ENCODE data around the gene GABPB1.
"Not testable (repeated sequence)": the region's sequence is repeated elsewhere in the genome, so short reads cannot be mapped to it uniquely, and the experiment has no call there.

GABPB1 gene

DNA sequence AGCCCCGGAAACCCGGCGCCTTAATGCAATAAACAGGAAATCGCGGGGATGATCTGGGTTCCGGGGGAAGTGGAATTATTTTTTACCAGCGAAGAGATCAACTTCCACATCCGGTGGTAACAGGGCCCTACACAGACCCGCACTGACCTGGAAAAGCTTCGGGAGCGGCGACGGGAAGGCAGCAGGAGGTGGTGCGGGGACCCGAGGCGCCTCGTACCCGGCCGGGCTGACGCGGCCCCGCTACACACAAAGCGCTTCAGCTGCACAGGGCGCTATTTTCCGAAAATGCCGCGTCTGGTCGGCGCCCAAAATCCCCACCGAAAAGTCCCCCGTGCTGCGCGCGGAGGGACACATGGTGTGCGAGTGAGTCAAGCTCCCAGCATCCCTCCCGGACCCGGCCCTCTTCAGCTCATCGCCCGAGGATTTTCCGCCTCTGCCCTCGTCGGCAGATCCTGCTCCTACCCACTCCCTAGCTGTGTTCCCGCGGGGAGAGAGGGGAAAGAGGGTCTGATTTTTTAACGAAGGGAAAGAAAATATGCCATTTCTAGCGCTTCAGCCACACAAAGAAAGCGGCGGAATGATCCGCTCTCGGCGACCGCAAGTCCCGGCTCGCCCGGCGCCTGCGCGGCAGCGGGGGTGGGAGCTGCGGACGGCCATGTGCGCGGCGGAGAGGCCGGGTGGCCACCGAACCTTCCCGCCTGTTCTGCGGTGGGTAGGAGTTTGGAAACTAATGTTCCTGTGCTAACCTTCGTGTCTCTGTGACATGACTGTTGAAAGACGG lies at the start of gene GABPB1:
GABPB1 (minus strand) TSS at position 361 of the 781 bp plus-strand sequence. CDS start 45,400 bp downstream, outside the sequence.
- peak; percentile 94 for DNase-seq (ENCODE audit: low read depth, low spot score)

DNA sequence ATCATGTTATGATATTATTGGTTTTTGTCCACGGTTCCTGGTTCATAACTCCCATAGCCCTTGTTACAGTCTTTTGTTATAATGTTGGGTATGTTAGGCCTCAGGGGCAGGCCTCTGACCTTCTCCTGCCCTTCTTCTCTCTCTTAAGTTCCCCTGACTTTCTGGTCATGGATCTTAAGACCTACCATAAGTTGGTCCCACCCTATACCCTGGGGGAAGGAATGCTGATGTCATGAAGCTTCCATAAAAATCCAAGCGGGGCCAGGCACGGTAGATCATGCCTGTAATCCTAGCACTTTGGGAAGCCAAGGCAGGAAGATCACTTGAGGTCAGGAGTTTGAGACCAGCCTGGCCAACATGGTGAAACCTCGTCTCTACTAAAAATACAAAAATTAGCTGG lies 36.6 kb upstream of the GABPB1 start:
- not testable (repeated sequence) for DNase-seq (ENCODE audit: low read depth, low spot score)

DNA sequence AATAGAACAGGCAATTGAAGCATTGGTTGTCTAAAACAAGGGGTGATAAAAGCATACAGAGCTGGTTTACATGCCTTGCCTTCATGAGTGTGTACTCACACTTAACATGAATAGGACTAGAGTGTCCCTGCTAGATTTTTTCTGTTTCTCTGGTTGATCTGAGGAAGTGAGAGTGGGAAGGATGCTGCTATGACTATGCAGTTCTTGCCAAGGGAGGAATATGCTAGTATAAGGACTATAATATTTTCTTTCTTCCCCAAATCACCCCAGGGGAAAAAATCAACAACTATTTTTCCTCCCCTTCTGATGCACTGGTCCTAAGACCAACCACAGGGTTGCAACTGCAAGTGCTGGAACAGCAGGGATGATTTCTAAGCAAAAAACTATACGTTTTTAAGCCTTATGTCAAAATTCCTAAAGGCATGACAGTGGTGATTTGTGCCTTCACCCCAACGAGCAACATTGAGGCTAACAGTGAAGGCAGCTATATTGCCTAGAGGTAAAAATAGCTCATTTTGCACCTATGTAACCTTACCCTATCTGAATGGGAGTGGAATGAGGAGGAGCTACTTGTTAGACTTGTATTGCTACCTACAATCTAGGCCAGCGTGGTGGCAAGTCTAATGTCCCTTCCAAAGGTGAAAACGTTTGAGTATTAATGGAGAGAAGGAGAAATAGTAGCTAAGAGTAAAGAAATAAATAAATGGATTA lies 35.7 kb upstream of the GABPB1 start:
- DNase-seq (ENCODE audit: low read depth, low spot score): no peak

DNA sequence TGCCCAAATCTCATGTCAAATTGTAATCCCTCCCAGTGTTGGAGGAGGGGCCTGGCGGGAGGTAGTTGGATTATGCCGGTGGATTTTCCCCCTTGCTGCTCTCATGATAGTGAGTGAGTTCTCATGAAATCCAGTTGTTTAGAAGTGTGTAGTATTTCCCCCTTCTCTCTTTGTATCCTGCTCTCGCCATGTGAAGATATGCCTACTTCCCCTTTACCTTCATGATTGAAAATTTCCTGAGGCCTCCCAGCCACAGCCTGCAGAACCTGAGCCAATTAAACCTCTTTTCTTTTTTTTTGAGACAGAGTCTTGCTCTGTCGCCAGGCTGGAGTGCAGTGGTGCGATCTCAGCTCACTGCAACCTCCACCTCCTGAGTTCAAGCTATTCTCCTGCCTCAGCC lies 27.4 kb upstream of the GABPB1 start:
- not testable (repeated sequence) for DNase-seq (ENCODE audit: low read depth, low spot score)

DNA sequence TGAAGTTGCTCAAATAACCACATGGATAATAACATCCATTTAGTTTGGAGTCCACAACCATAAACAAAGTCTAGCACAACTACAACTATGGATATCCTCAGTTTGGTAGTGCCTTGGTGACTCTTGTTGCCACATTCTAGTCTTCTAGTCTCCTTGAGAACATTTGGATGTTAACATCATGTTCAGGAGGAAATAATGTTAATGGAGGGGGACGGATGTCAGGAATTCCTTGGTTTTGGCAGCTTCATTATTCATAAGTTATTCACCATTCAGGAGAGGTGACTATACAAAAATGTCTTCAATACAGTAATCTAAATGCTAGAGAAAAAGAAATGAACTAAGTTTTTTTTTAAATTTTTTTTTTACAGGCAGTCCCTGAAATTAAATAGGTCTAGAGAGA lies 26.4 kb upstream of the GABPB1 start:
- no peak for DNase-seq (ENCODE audit: low read depth, low spot score)

DNA sequence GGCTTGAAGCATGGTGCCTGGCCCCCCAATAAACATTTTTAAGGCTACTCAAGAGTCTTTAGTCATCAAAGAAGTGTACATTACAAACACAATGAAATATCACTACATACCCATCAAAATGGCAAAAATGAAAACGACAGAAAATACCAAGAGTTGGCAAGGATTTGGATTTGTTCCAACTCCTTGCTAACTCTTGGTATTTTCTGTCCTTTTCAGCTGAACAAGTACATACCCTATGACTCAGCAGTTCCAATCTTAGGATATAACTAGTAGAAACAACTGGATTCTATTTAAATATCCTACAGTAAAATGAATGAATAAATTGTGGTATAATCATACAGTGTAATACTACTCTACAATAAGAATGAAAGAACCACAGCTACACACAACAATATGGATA lies 25.1 kb upstream of the GABPB1 start:
- no peak for DNase-seq (ENCODE audit: low read depth, low spot score)

DNA sequence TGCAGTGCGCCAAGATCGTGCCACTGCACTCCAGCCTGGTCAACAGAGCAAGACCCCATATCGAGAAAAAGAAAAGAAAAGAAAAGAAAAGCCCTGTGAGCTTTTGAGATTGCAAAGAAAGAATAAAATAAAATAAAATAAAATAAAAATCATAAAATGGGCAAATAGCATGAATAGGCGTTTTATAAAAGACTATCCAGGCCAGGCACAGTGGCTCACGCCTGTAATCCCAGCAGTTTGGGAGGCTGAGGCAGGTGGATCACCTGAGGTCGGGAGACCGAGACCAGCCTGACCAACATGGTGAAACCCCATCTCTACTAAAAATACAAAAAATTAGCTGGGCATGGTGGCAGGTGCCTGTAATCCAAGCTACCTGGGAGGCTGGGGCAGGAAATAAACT lies 24.4 kb upstream of the GABPB1 start:
- DNase-seq (ENCODE audit: low read depth, low spot score): not testable (repeated sequence)

DNA sequence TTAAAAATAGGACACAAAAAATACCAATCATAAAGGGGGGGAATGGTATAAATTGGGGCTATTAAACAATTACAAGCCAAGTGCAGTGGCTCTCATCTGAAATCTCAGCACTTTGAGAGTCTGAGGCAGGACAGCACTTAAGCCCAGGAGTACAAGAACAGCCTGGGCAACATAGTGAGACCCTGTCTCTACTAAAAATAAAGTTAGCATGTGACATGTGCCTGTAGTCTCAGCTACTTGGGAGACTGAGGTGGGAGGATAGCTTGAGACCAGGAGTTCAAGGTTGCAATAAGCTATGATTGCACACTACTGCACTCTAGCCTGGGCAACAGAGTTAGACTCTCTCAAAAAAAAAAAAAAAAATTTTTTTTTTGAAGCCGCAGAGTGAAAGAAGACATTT lies 23.8 kb upstream of the GABPB1 start:
- no peak for DNase-seq (ENCODE audit: low read depth, low spot score)

DNA sequence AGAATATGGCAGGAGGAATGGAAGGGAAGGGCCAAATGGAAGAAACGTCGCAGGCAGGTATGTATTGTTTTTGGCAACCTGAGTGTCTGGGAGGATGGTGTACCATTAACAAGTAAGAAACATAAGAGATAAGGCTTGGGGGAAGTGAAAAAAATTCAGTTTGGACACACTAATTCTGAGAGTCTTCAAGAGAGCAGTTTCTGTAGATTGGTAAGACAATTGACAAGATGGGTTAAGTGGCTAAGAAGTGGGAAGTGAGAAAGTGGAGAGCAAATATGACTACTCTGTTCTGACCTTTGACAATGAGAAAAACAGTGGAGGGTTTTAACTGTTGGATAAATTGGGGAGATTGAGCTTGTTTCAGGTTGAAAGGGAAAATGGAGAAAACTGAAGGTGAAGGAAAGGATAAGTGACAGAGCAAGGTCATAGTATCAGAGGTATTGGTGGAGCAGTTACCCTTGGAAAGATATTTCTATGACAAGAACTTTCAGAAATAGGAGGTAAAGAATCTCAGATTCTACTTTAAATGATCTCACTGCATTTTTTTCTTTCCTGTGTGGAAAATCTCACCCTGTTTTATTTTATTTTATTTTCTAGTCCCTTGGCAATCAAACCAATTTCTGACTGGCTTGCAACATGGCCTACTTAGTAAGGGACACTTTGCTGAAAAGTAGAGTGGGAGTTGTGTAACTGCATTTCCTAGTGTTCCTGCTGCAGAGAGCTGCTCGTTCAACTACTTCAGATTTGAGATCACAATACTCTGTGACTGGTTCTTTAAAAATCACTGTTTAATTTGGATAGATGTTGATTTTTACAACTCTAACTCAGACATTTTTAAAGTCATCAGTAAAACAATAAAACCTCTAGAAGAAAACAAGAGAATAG lies 23.1 kb upstream of the GABPB1 start:
- DNase-seq (ENCODE audit: low read depth, low spot score): no peak

DNA sequence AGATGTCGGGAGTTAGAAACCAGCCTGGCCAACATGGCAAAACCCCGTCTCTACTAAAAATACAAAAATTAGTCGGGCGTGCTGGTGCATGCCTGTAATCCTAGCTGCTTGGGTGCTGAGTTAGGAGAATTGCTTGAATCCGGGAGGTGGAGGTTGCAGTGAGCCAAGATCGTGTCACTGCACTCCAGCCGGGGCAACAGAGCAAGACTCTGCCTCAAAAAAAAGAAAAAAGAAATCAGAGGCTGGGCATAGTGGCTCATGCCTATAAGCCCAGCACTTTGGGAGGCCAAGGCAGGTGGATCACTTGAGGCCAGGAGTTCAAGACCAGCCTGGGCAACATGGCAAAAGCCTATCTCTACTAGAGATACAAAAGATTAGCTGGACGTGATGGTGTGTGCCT lies 14.6 kb upstream of the GABPB1 start:
- DNase-seq (ENCODE audit: low read depth, low spot score): not testable (repeated sequence)

DNA sequence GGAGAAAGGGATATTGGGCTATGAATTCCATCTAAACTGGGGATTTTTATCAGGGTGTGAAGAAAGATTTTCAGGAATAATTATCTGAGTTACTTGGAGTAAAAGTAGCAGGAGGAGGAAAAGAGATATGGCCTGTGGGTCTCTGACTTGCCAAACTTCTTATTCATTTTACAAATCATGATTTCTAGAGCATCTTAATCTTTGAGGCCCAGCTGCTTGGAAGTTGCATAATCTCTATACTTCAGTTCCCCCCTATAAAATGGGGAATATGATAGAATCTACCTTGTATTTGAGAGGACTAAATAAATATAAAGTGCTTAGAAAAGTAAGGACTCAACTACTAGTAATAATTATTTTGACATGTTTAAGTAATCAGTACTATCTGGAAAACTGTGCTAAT lies 11.0 kb upstream of the GABPB1 start:
- DNase-seq (ENCODE audit: low read depth, low spot score): no peak

DNA sequence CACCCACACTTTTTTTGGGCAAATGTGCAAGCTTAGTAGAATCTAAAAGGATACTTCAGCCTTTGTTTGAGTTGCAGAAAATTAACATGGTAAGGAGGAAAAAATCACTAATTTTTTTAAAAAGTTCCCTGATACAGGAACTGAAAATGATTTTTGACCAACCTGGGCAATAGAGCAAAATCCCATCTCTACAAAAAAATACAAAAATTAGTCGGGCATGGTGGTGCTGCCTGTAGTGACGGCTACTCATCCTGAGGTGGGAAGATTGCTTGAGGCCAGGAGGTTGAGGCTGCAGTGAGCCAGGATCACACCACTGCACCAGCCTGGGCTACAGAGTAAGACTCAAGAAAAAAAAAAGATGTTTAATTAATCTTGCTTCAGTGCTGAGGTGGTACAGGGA lies 10.6 kb upstream of the GABPB1 start:
- DNase-seq (ENCODE audit: low read depth, low spot score): no peak

DNA sequence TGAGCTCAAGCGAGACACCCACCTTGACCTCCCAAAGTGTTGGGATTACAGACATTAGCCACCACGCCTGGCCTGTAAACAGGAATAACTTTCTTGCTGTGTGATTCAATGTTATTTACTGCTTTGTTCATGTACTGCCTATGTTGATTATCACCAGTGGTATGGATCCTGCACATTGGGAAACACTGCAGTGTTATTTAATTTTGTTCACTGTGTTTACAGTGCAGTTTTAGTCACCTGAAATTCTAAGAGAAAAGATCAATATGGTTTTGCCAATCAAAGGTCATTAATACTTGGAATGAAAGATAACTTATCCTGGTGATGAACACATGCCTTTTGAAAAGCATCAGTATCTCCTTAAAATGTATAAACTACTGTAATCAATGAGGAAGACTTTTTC lies 8.6 kb upstream of the GABPB1 start:
- DNase-seq (ENCODE audit: low read depth, low spot score): no peak

DNA sequence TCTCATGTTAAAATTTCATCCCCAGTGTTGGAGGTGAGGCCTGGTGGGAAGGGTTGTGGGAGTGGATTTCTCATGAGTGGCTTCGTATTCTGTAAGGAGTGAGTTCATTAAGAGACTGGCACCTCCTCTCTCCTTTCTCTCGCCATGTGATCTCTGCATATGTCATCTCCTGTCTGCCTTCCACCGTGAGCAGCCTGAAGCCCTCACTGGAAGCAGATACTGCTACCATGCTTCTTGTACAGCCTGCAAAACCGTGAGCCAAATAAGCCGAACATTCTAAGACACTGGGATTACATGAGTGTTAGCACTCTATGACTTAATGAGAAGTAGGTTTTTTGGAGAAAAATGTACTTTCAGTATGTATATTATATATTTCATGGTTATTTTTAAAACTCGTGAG lies 6.8 kb upstream of the GABPB1 start:
- DNase-seq (ENCODE audit: low read depth, low spot score): no peak

DNA sequence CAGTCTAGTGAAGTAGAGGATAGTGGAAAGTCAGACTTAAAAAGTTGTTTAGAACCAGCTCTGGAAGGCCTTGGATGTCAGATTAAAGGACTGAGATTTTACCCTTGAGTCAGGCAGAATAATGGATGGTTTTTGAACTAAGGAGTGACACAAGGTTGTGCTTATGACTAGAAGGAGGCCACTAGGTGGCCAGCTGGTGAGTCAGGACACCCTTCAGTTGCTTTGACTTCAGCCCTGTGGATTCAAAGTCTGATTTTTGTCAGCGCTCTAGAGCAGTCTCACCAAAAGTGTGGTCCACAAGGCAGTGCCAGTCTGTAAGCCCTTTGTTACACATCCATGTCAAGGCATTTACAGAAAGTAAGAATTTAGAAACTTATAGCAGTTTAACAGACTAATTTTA lies 3.8 kb upstream of the GABPB1 start:
- DNase-seq (ENCODE audit: low read depth, low spot score): no peak

DNA sequence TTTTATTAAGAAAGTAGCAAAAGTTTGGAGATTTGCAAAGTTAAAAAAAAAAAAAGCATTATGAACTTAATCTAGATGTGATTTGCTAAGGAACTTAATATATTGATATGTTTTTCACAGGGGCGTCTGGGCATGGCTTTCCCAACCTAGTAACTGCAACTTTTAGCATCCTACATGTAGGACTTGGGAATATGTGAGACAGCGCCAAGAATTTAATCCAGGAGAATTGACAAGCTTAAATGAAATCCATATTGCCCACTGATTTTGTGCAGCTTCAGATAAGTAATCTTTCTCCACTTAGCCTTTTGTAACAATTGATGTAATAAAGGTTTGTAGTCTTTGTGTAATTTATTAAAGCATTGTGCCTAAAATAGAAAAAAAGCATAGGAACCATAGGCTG lies 982 bp upstream of the GABPB1 start:
- DNase-seq (ENCODE audit: low read depth, low spot score): no peak

DNA sequence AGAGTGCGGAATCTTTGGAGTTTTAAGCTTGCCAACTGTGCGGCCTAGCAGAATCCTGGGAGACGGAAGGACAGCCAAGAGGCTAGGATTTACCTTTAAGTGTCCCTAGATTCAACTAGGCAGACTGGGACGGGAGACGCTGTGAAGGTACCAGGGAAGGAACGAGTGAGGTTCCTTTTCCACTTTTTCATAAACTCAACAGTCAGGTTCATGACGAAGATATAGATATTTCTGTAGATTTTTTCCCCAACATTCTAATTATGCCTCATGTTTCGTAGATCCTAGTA lies 564 bp upstream of the GABPB1 start:
- DNase-seq (ENCODE audit: low read depth, low spot score): no peak

DNA sequence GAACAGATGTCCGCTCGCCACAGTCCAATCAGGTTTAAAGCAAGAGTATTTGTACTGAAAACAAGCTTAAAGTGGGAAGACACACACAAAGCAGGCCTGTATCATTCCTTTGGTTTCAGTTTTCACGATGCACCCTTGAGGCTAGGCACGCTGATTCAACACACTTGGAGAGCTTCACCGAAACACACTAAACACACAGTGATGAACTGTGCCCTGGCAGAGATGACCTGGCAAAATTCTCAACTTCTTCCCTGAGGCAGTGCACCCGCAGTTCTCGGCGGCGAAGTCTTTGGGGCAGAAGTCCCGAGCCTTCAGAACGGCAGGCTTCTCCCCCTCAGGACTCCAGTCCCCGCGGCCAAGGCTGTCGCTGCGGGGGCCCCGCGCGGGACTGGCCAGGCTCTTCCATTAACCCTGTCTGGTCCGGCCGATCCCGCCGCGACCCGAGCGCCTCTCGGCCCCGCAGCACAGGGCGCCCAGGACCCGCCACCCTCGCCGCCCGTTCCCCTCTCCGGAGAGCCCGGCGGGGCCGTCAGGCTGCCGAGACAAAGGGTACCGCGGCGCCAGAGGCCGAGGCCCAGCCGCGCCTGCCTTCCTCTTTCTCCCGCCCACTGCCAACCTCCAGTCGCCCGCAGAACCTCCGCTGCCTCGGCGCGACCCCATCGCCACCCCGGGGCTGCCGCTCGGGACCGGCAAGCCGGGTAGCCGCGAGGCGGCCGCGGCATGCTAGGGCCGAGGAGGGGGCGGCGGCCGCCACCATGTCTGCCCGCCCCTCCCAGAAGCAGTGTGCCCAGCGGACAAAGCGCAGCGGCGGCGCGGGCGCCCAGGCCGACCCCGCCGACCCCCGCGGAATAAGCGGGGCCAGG lies 792 bp downstream of the GABPB1 start:
- DNase-seq (ENCODE audit: low read depth, low spot score): peak; percentile 68

DNA sequence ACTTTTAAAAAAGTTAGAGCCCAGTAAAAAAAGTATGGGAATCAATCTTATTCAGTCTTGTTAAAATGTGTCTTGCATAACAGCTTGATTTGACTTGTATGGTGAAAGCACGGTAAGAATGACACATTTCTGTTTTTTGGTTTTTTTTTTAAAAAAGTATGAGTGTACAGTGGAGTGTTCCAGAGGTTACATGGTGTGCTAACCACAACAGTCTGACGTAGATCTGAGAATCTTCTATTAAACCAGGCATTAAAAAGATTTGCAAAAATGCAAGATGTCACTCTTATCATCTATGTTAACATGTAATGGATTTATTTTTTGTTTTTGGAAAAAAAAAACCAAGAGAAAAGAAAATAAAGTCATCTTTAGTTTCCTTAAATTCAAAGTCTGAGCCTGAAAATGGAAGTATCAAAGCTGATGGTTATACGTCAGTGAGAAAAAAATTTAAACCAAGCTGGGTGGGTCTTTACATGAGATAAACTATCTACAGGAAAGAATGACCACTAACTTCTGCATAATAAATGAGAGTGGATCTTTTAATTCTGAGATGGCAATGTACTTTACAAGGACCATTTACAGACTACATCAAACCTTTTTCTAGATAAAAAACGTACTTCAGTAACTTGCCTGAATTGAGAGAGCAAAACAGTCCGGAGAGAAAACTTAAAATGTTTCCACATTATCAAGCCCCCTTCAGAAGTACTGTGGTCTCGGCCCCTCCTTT lies 1.6 kb downstream of the GABPB1 start:
- DNase-seq (ENCODE audit: low read depth, low spot score): peak; percentile 11

DNA sequence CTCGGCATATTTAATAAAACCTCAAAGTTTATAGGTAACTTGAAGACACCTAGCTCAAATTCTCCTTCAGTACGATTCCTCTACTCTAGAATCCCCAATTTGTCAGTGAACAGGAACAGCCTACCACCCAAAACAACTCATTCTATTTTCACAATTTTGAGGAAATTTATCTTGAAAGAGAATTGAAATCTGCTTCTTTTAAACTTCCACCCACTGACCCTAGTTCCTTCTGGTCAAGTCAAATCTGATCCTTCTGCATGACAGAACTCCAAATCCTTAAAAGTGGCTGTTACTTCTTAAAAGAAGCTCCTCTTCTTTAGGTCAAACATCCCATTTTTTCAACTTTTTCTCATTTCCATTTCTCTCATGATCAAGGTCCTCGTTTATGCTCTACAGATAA lies 4.4 kb downstream of the GABPB1 start:
- no peak for DNase-seq (ENCODE audit: low read depth, low spot score)

DNA sequence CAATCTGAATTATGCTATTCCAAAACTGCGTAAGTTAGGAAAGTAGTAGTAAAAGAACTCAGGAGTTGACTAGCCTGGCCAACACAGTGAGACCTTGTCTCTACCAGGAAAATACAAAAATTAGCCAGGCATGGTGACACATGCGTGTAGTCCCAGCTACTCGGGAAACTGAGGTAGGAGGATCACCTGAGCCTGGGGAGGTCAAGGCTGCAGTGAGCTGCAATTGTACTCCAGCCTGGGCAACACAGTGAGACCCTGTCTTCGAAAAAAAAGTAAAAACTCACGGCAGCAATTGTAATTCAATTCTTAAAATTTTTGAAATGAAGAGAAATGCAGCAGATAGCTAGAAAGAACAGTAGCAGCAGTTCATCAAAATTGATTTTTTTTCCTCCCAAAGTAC lies 9.7 kb downstream of the GABPB1 start:
- DNase-seq (ENCODE audit: low read depth, low spot score): no peak

Measured in brain pericyte (primary cell).